ENCODE results near the gene OARD1.

The OARD1 gene

GRCh38 chr6:41088451-41088850 lies 16.3 kb upstream of the OARD1 start:
- TF ChIP-seq ZFP30 (CRISPR knock-in tag; IDR thresholded peaks at IDR 0.05) = no peak
- TF ChIP-seq ZNF70 (CRISPR knock-in tag; IDR thresholded peaks at IDR 0.05) = no peak
- TF ChIP-seq CSRNP3 (CRISPR knock-in tag; IDR thresholded peaks at IDR 0.05) = no peak
- TF ChIP-seq TSHZ2 (CRISPR knock-in tag; IDR thresholded peaks at IDR 0.05) = no peak
- no peak for TF ChIP-seq BACH2 (CRISPR knock-in tag; IDR thresholded peaks at IDR 0.05; ENCODE audit: borderline replicate concordance)
- TF ChIP-seq ESRRG (CRISPR knock-in tag; IDR thresholded peaks at IDR 0.05) = no peak
- no peak for TF ChIP-seq ZNF8 (CRISPR knock-in tag; IDR thresholded peaks at IDR 0.05)
- TF ChIP-seq ARNTL (CRISPR knock-in tag; IDR thresholded peaks at IDR 0.05; ENCODE audit: borderline replicate concordance, low read depth) = no peak
- TF ChIP-seq OSR1 (CRISPR knock-in tag; IDR thresholded peaks at IDR 0.05) = no peak
- TF ChIP-seq SNAI2 (CRISPR knock-in tag; IDR thresholded peaks at IDR 0.05) = no peak
- no peak for TF ChIP-seq PATZ1 (CRISPR knock-in tag; IDR thresholded peaks at IDR 0.05; ENCODE audit: borderline replicate concordance)
- TF ChIP-seq ZNF565 (CRISPR knock-in tag; conservative IDR thresholded peaks at IDR 0.05; ENCODE audit: low read depth) = no peak
- TF ChIP-seq CREB5 (CRISPR knock-in tag; IDR thresholded peaks at IDR 0.05; ENCODE audit: low read depth) = no peak
- no peak for TF ChIP-seq RARB (CRISPR knock-in tag; IDR thresholded peaks at IDR 0.05)
- no peak for TF ChIP-seq POU6F1 (CRISPR knock-in tag; IDR thresholded peaks at IDR 0.05; ENCODE audit: borderline replicate concordance, low read depth)

GRCh38 chr6:41085182-41085581 lies 13.0 kb upstream of the OARD1 start:
- no peak for TF ChIP-seq TOX (CRISPR knock-in tag; IDR thresholded peaks at IDR 0.05; ENCODE audit: borderline replicate concordance)
- no peak for TF ChIP-seq CSDC2 (CRISPR knock-in tag; IDR thresholded peaks at IDR 0.05)
- TF ChIP-seq ZFP30 (CRISPR knock-in tag; IDR thresholded peaks at IDR 0.05) = no peak
- no peak for TF ChIP-seq ZFP3 (CRISPR knock-in tag; IDR thresholded peaks at IDR 0.05)
- TF ChIP-seq RARB (CRISPR knock-in tag; IDR thresholded peaks at IDR 0.05) = no peak
- TF ChIP-seq CSRNP3 (CRISPR knock-in tag; IDR thresholded peaks at IDR 0.05) = no peak
- no peak for TF ChIP-seq PPARA (CRISPR knock-in tag; IDR thresholded peaks at IDR 0.05; ENCODE audit: borderline replicate concordance)
- no peak for ATAC-seq

More at GRCh38 chr6:41088451-41088850, 16.3 kb upstream of the OARD1 start:
- no peak for ATAC-seq

GRCh38 chr6:41083072-41083471 lies 10.9 kb upstream of the OARD1 start:
- TF ChIP-seq ZFP3 (CRISPR knock-in tag; IDR thresholded peaks at IDR 0.05) (no peak), ZFP30 (CRISPR knock-in tag; IDR thresholded peaks at IDR 0.05) (no peak), CREB5 (CRISPR knock-in tag; IDR thresholded peaks at IDR 0.05; ENCODE audit: low read depth) (no peak), OSR1 (CRISPR knock-in tag; IDR thresholded peaks at IDR 0.05) (no peak), ESRRG (CRISPR knock-in tag; IDR thresholded peaks at IDR 0.05) (no peak), SNAI2 (CRISPR knock-in tag; IDR thresholded peaks at IDR 0.05) (no peak), ZNF8 (CRISPR knock-in tag; IDR thresholded peaks at IDR 0.05) (no peak), TCF4 (CRISPR knock-in tag; IDR thresholded peaks at IDR 0.05; ENCODE audit: borderline replicate concordance) (no peak), CSRNP3 (CRISPR knock-in tag; IDR thresholded peaks at IDR 0.05) (no peak), ISL1 (CRISPR knock-in tag; IDR thresholded peaks at IDR 0.05) (no peak), ZNF565 (CRISPR knock-in tag; conservative IDR thresholded peaks at IDR 0.05; ENCODE audit: low read depth) (no peak), ZNF70 (CRISPR knock-in tag; IDR thresholded peaks at IDR 0.05) (no peak), PPARA (CRISPR knock-in tag; IDR thresholded peaks at IDR 0.05; ENCODE audit: borderline replicate concordance) (no peak), ZC3H10 (CRISPR knock-in tag; IDR thresholded peaks at IDR 0.05) (no peak)

More at GRCh38 chr6:41083072-41083471, 10.9 kb upstream of the OARD1 start:
- ATAC-seq = no peak

Measured in SK-N-SH treated with all-trans-retinoic acid at 6 μM for 48 hours (cell line).